ENCODE results near the gene ELSPBP1.
"Not testable (repeated sequence)": the region's sequence is repeated elsewhere in the genome, so short reads cannot be mapped to it uniquely, and the experiment has no call there.

Gene ELSPBP1

DNA sequence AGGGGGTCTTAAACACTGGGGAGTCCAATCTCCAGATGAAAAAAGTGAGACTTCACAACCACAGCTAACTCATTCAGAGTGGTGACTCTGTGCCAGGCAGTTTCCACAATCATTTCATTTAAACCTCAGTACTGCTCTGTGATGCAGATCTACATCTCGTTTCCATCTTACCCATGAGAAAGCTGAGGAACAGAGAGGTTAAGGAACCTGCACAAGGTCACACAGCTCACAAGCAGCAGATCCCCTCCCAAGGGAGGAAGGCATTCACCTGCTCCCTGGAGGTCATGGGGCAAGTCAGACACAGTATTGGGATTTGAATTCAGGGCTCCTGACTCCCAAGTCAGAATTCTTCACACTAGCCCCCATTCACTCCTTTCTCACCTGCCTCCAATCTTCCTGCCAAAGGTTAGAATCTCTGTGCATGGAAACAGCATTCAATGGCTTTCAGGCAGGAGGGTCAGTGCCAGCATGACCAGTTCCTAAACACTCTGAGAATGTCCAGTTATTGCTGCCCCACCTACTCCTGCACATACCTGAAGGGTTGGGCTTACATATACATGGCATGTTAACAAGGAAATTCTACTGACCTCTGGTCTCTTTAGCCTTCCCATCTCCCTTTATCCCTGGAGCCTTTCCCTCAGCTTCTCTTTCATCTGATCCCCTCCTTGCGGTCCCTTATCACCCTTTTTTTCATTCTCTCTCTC lies 47.6 kb downstream of the ELSPBP1 start:
- DNase-seq (ENCODE audit: low read depth) = no peak

DNA sequence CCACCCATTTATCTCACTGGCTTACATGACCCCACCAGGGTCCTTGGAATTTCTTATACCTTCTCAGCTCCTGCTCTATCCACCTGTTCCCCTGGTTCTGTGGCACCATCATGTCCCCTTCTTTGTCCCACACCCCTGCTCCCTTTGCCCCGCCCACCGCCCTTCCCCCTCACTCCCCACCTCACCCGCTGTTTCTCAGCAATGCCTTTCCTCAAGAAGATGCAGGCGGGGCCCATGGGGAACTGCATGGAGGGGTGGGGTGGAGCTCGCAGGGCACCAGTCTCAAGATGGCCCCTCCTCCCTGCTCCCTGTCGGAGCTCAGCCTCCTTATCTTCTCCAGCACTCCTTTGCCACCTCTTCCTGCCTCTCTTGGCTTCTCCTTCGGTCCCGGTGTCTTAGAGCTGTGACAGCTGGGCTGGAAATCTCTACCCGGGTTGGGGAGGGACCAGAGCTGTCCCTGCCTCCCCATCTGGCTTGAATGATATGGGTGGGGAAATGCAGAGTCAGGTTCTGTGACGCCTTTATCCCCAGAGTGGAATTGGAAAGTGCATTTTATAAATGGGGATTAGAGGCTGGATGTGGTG lies 49.3 kb downstream of the ELSPBP1 start, which contains the start of gene CABP5:
CABP5 (minus strand) TSS at position 405 of the 584 bp plus-strand sequence; CDS start at position 248, 157 bp downstream.
- DNase-seq (ENCODE audit: low read depth) = no peak

DNA sequence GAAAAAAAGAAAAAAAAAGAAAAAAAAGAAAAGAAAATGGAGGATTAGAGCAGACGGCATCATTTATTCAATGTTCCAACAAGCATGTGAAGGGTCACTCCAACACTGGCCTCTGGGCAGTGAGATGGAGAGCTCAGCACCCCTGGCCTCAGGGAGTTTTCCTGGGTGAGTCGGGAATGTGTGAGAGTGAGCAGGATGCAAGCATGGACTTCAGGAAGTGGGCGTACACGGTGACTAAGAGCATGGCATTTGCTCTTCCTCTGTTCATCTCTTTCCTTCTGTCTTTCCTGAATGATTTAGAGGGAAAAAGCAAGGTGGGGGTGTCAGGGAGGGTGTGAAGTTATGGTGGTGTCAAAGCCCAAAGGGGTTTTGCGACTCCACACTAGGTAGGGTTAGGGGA lies 50.1 kb downstream of the ELSPBP1 start:
- DNase-seq (ENCODE audit: low read depth) = peak; percentile 8

- no peak for DNase-seq (ENCODE audit: low read depth)
Measured at GRCh38 chr19:48051335-48052033, 57.1 kb downstream of the ELSPBP1 start.

DNA sequence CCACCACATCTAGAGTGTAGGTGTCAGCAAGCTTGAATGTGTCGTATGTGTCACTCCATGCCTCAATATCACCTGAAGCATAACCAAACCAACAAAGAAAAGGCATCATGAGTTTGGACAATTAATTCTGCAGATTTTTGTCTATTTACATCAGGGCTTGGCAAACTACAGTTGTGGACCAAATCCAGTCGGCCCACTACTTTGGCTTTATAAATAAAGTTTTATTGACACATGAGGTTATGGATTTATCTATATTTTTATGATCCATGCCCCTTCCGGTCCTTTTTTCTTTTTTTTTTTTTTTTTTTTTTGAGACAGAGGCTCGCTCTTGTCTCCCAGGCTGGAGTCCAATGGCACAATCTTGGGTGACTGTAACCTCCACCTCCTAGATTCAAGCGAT lies 58.6 kb downstream of the ELSPBP1 start:
- DNase-seq (ENCODE audit: low read depth) = no peak

DNA sequence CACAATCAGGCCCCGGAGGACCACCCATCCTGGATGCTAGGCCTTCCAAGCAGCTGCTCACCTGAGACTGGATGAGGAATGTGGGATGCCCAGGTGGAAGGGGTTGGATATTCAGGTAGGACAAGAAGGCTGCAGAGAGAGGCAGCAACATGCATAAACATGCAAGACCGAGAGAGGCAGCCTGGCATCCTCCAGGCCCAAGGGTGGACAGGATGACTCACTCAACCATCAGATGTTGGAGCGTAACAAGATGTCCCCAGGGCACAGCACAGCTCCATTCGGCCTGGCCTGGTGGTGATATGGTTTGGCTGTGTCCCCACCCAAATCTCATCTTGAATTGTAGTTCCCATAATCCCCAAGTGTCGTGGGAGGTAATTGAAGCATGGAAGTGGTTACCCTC lies 59.4 kb downstream of the ELSPBP1 start:
- DNase-seq (ENCODE audit: low read depth) = no peak

GRCh38 chr19:48059331-48059730 lies 64.9 kb downstream of the ELSPBP1 start:
- DNase-seq (ENCODE audit: low read depth) = no peak

DNA sequence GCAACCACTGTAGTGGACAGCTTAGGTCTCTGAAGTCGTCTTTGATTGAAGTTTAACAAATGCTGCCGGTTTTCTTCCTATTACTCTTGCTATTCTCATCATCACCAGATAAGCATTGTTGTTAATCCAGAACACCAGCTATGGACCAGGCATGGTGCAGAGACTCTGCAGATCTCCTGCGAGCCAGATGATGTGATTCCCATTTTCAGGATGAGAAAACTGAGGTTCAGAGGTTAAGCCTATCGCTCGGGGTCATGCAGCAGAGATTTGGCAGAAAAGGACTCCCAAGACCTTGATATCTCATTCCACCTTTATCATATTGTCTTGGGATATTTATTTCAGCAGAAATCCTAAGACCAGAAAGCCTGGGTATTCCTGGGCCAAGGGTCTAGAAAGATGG lies 65.9 kb downstream of the ELSPBP1 start:
- no peak for DNase-seq (ENCODE audit: low read depth)

DNA sequence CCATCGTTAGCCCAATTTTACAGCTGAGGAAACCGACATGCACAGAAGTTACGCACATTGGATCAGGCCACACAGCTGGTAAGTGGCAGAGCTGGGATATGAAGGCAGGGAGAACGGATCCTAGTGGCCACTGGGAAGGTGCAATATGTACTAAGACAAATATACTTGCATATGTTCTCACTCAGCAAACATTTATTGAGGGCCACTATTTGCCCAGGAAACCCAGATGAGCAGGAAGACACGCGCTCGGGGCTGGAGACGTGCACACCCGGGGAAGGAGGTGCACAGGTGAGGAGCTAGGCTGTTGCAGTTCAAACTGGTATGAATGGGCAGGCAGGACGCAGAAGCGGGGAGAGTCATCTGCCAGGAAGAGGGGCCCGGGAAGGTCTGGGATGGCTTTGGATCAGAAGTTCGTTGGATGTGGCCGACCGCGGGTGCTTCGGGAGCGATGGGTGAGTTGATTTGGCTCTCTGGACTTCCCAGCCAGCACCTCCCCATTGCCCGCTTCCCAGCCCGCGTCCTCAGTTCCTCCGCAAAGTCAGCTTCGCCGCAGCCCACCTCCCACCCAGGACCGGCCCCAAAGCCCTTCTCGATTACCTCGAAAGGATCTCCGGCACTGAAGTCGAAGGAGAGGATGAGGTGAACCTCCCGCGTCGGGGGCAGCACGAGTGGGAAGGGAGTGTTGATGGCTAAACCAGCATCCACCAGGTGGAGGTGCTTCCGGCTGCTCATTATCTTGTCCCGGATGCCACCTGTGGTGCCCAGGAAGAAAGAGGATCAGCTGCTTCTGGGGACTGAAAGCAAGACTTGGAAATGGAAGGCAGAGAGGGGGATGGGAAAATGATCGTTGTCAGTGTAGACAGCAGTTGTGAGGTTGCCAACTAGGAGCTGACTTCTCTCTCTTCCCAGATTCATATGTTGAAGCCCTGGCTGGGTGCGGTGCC lies 67.2 kb downstream of the ELSPBP1 start:
- DNase-seq (ENCODE audit: low read depth) = no peak

GRCh38 chr19:48064509-48064908 lies 70.1 kb downstream of the ELSPBP1 start:
- peak; percentile 86 for DNase-seq (ENCODE audit: low read depth)

DNA sequence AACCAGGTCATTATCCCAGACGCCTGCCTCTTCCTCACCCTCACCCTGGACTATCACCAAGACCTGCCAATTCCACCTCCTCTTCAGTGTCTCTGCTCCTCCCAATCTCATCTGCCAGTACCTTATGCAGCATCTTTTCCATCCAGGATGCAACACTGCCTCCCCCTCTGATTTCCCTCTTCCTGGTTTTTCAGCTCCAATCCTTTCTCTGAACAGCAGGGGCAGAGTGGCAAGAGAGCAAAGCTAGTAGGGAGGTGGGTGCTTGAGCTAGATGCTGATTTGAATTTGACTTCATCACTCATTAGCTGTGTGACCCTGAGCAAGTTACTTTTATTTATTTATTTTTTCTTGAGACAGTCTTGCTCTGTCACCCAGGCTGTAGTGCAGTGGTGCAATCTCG lies 75.0 kb downstream of the ELSPBP1 start:
- DNase-seq (ENCODE audit: low read depth) = no peak

GRCh38 chr19:48070177-48070769 lies 75.8 kb downstream of the ELSPBP1 start:
- DNase-seq (ENCODE audit: low read depth) = not testable (repeated sequence)
